Stimulated activated CD8-positive, alpha-beta memory T cell treated with anti-CD3 and anti-CD28 coated beads, Interleukin-7, amount 100 ng/mL, for 4 hours (primary cell): Measurements from ENCODE around the gene ZRSR2.
A peak's percentile ranks its signal among the peaks of the same experiment; 100 is the strongest.
"Not testable (repeated sequence)": the region's sequence is repeated elsewhere in the genome, so short reads cannot be mapped to it uniquely, and the experiment has no call there.

ENCODE experiments used
- DNase-seq, 2 donors: peaks; one replicate each; pipeline ENCODE4 v3.0.0-alpha.2; 2020; ENCODE audit warnings: low read depth in 2 of 2

The ZRSR2 gene, protein sequence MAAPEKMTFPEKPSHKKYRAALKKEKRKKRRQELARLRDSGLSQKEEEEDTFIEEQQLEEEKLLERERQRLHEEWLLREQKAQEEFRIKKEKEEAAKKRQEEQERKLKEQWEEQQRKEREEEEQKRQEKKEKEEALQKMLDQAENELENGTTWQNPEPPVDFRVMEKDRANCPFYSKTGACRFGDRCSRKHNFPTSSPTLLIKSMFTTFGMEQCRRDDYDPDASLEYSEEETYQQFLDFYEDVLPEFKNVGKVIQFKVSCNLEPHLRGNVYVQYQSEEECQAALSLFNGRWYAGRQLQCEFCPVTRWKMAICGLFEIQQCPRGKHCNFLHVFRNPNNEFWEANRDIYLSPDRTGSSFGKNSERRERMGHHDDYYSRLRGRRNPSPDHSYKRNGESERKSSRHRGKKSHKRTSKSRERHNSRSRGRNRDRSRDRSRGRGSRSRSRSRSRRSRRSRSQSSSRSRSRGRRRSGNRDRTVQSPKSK

DNA sequence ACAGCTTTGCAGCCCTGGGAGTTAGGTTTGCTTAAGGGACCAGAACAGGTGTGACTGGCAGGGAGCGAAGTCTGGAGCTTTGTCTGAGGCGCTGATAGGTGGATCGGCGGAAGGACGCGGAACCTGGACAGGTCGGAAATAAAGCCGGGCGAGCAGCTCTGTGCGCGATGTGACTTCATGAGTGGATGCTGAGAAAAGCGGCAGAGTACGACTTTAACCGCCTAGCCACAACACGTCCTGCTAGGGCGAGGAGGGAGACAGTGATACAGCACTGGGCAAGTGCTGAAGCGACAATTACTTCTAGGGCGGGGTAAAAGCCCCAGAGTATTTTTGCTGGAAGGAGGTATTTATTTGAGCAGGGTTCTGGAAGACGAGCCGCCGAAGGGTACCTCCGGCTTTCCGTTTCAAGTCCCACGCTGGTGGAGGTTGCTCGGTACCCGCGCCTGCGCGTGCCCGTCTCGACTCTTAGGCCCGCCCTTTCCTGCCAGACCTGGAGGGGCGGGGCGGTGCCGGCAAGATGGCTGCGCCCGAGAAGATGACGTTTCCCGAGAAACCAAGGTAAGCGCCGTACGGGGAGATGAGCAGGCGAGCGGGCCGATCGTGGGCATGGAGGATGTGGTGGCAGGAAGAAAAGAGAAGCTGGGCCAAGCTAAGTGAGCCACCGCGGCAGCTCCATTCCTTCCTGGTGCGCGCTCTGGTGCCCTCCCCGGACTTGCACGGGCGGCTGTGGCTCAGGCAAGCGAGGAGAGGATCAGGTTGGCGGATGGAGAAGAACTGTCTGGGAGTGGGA is at the start of gene ZRSR2:
Gene ZRSR2 (plus strand): TSS at position 506 of the 790 bp plus-strand sequence. CDS start 12 bp downstream, at position 518.
- peak; percentile 76 to 92 for DNase-seq

DNA sequence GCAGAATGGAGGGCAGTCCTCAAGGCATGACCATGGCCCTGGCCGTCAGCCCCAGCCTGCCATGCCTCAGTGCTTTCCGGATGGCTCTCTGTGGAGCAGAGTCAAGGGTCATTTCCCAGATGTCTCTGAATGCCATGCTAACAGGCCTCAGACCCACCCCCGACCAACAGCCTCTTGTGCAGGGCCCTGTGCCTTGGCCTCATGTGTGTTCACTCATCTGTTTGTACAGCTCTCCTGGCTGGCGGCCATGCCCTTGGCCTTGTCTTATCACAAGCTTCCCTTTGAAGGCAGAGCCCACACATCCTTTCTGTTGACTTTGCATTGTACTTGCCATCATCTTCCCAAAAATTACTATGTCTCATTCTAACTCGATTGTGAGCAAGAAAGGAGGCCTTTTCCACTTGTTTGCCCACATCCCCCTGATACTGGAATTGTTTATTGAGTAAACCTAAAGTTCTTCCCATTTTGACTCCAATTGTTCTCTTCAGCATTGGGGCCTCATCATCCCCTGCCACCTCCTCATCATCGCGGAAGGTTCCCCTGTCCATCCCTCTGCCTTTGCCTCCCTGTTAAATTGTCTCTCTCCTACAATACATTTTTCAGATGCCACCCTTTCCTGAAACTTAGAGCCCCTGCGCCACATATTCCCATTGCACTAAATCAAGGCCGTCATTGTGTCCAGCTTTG is 46.0 kb upstream of the ZRSR2 start:
- no peak for DNase-seq

GRCh38 chrX:15745179-15745578 is 45.1 kb upstream of the ZRSR2 start:
- DNase-seq: no peak

- not testable (repeated sequence) for DNase-seq
Observed at GRCh38 chrX:15746651-15747050, 43.6 kb upstream of the ZRSR2 start.

- DNase-seq: no peak
Observed at GRCh38 chrX:15747626-15748173, 42.6 kb upstream of the ZRSR2 start.

- no peak for DNase-seq
Observed at GRCh38 chrX:15748841-15749240, 41.4 kb upstream of the ZRSR2 start.

DNA sequence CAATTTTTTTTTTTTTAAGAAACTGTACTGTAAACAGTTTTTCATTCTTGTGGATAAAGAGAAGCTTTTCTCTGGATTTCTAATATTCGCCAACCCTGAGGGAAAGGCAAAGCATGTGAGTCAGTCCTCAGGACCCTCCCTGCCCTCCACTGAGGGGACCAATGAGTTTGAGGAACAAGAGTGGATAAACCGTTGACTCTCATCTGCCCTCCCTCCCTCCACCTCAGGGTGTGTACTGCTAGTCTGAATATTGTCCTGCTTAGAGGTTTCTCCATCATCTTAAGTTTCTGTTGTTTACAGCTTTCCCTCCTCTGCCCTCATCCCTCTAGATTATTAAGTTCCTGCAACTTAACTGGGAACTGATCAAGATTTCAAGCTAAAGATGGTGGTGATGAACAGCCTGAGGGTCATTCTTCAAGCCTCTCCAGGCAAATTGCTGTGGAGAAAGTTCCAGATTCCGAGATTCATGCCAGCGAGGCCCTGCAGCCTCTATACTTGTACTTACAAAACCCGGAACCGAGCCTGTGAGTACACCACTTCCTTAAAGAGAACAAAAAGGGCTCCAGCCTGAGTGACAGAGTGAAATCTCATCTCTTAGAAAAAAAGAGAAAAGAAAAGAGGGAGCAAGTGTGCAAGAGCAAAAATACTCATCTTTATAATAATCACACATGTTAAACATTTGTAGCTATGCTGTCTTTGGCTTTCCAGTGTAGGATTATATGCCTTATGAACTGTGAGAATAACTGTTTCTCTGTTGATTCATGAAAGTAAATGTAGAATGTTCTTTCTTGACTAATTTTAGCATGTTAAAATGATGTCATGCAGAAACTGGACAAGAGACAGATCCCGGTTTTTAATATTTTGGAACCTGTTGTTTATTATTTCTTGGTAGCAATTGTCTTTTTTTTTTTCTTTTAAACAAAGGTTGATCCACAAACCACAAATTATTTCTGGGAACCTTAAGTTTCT is 40.4 kb upstream of the ZRSR2 start:
- no peak for DNase-seq

DNA sequence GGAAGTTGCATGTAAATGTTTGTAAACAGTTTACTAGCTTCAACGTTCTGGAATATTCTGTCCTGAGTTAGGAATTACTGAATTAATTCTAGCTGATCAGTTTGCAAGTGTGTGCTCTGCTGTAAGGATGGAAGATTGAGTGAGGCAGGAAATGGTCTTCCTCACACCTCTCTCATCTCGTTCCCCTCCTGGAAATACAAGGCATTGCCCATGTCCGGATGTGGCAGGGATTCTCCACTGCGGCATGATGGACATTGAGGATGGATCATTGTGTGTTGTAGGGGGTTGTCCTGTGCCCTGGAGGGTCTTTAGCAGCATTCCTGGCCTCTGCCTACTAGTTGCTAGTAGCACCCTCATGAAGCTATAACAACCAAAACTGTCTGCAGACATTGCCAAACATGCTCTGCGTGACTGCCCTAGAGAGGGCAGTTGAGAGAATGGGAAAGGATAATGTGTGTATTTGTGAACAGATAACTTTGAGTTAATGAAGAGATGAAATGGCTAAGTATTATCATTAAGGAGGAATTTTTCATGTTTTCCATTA is 39.6 kb upstream of the ZRSR2 start:
- no peak for DNase-seq

DNA sequence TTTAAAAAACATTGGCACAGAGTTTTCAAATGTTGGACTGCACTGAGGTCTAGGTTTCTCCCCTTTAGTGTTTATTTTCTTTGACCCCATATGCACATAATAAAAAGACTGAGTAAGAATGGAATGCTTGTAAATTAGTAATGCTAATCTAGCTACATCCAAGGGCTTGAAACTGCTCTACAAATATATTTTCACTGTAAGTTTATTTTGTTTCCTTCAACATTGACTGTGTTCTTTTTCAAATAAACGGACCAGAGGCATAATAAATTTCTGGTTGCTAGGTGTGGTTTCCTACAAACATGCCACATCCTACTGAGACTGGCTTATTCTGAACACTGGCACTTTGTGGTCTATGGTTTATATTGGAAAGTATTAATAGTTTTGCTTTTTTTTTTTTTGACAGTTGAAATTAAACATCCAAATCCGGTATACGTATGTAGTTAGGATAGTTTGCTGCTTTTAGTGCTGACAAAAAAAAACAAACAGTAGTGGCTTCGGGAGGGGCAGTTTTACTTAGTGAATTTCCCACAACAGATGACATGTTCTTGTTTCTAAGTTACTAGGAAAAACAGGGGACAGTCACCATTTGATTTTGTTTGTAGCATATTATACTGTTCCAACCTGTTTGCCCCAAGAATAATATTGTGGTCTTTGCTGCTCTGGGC is 39.0 kb upstream of the ZRSR2 start:
- no peak for DNase-seq

DNA sequence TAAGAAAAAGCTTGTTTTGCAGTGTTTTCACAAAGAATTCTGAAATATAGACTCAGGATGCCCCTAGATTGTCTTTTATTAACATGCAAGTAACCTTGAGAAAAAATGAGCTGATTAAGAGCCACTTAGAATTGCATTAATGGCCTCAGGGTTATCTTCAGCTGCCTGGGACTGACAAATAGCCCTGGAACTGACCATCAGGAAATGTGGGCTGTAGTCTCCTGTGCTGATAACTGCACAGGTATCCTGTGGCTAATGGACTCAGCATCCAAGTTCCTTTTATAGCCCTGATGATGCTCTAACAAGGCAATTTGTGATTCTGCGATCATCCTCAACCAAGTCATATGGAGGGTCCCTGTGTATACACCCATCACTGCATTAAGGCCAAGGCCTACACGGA is 35.2 kb upstream of the ZRSR2 start:
- DNase-seq: no peak

DNA sequence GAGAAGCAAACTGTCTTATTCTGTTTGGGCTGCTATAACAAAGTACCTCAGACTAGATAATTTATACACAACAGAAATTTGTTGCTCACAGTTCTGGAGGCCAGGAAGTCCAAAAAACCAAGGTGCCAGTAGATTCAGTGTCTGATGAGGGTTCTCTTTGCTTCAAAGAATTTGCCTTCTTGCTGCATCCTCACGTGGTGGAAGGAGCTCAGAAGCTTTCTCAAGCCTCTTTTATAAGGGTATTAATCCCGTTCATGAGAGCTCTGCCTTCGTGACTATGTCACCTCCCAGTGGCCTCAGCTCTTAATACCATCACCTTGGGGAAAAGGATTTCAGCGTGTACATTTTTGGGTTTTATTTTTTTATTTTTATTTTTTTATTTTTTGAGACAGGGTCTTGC is 32.1 kb upstream of the ZRSR2 start:
- no peak for DNase-seq

GRCh38 chrX:15759886-15760285 is 30.4 kb upstream of the ZRSR2 start:
- not testable (repeated sequence) for DNase-seq

DNA sequence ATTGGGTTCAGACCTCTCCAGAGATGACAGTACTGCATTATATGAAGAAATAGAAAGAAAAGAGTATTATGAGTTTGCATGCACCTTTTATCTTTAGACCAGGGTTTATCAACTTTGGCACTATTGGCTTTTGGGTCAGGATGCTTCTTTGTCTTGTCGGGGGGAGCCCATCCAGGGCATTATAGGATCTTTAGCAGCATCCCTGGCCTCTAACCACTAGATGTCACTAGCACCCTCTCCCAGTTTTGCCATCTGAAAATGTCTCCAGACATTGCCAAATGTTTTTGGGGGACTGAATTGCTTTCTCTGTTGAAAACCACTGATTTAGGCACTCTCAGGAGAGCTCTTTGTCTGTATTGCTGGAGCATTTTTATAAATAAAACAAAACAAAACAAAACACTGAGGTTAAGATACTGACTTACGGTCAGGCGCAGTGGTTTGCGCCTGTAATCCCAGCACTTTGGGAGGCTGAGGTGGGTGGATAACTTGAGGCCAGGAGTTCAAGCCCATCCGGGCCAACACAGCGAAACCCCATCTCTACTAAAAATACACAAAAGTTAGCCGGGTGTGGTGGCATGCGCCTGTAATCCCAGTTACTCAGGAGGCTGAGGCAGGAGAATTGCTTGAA is 28.6 kb upstream of the ZRSR2 start:
- no peak for DNase-seq

GRCh38 chrX:15769300-15769954 is 20.9 kb upstream of the ZRSR2 start:
- DNase-seq: no peak

GRCh38 chrX:15781961-15782699 is 8.2 kb upstream of the ZRSR2 start:
- no peak for DNase-seq

GRCh38 chrX:15785176-15785750 is 5.0 kb upstream of the ZRSR2 start:
- DNase-seq: no peak

GRCh38 chrX:15786915-15787314 is 3.4 kb upstream of the ZRSR2 start:
- DNase-seq: no peak

- DNase-seq: no peak
Observed at GRCh38 chrX:15790769-15791290, 546 bp downstream of the ZRSR2 start.
